Measurements from ENCODE around the gene PPP1R15B. TPM values are rescaled to one million over a fixed set of nuclear protein-coding genes. Genes with fewer than 3 reads are reported as not detected.
A peak's percentile ranks its signal among the peaks of the same experiment; 100 is the strongest.

Gene PPP1R15B
- total and polyA plus RNA-seq, 2 experiments from 2014 or later = 34.0 to 77.0 TPM

DNA sequence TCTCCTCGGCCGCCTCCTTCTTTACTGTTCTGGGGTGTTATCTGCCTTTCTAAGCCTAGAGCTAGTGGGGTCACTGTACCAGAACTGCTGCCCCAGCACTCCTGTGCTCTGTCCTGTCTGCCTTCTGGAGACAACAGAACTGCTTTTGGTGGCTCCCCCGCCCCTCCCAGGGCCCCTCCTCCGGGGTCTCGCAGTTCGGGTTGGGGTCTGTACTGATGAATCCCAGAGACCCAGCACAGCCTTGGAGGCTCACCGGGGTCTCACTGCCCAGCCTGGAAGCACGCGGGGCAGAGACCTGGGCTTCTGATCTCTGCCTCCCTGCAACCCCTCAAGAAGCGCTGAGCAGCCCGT, 48.7 kb downstream of the PPP1R15B start:
- Histone ChIP-seq H4K20me1 (ENCODE audit: insufficient read depth, poor library complexity, severe bottlenecking) (no peaks in the 10 kb centered on the region), H3K4me2 (peak overlapping the region; percentile 71), H3K4me1 (ENCODE audit: insufficient read depth) (peaks cover 29% of the 10 kb centered on the region), H3K9me2 (replicated peaks; ENCODE audit: insufficient read depth) (no peaks in the 10 kb centered on the region), H2AFZ (peak overlapping the region; percentile 6), H3K27ac (peak overlapping the region; percentile 54), H3K4me3 (no peak overlapping the region), H3K36me3 (replicated peaks; ENCODE audit: insufficient read depth, low read depth) (no peaks in the 10 kb centered on the region), H3K79me2 (peaks cover 16% of the 10 kb centered on the region), H3K9me3 (ENCODE audit: low read depth) (no peaks in the 10 kb centered on the region), H3K27me3 (no peaks in the 10 kb centered on the region)
- WGBS (ENCODE audit: low lambda C conversion rate, missing lambda C conversion rate) = 59% methylated on average over 11 of the region's 11 CpGs
- no peak for DNase-seq (ENCODE audit: low spot score)
- TF ChIP-seq EZH2phosphoT487 (IDR thresholded peaks at IDR 0.05; ENCODE audit: low read depth, severe bottlenecking, unreplicated experiment) = no peak
- TF ChIP-seq, protein P1, sequence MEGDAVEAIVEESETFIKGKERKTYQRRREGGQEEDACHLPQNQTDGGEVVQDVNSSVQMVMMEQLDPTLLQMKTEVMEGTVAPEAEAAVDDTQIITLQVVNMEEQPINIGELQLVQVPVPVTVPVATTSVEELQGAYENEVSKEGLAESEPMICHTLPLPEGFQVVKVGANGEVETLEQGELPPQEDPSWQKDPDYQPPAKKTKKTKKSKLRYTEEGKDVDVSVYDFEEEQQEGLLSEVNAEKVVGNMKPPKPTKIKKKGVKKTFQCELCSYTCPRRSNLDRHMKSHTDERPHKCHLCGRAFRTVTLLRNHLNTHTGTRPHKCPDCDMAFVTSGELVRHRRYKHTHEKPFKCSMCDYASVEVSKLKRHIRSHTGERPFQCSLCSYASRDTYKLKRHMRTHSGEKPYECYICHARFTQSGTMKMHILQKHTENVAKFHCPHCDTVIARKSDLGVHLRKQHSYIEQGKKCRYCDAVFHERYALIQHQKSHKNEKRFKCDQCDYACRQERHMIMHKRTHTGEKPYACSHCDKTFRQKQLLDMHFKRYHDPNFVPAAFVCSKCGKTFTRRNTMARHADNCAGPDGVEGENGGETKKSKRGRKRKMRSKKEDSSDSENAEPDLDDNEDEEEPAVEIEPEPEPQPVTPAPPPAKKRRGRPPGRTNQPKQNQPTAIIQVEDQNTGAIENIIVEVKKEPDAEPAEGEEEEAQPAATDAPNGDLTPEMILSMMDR (IDR thresholded peaks at IDR 0.05; ENCODE audit: poor library complexity) = no peak
- no peak for TF ChIP-seq EZH2 (IDR thresholded peaks at IDR 0.05; ENCODE audit: borderline replicate concordance)

DNA sequence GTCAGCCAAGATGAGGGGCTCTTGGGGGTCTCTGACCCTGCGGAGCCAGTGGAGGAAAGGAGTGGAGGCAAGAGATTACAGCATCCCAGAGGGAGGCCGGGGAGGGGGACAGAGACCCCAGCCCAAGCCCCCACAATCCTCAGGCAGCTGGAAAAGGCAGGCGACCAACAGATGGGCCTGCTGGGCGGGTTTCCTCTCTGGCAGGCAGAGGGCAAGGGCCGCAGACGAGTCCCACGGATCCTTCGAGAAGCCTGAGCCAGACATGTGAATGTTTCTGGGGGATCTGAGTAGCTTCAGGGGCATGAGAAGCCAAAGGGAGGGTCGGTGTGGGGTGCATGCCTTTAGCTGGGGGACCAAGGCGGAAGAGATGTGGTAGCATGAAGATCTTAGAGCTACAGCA, 49.8 kb downstream of the PPP1R15B start:
- Histone ChIP-seq H3K79me2 (peaks cover 19% of the 10 kb centered on the region), H3K4me2 (no peak overlapping the region), H3K27me3 (no peaks in the 10 kb centered on the region), H3K4me3 (no peak overlapping the region), H3K36me3 (replicated peaks; ENCODE audit: insufficient read depth, low read depth) (no peaks in the 10 kb centered on the region), H3K27ac (no peak overlapping the region), H3K9me2 (replicated peaks; ENCODE audit: insufficient read depth) (no peaks in the 10 kb centered on the region), H2AFZ (no peak overlapping the region), H4K20me1 (ENCODE audit: insufficient read depth, poor library complexity, severe bottlenecking) (no peaks in the 10 kb centered on the region), H3K4me1 (ENCODE audit: insufficient read depth) (peaks cover 29% of the 10 kb centered on the region), H3K9me3 (ENCODE audit: low read depth) (no peaks in the 10 kb centered on the region)
- WGBS (ENCODE audit: low lambda C conversion rate, missing lambda C conversion rate) = 89% methylated on average over 10 of the region's 10 CpGs
- no peak for TF ChIP-seq EZH2phosphoT487 (IDR thresholded peaks at IDR 0.05; ENCODE audit: low read depth, severe bottlenecking, unreplicated experiment)
- TF ChIP-seq EZH2 (IDR thresholded peaks at IDR 0.05; ENCODE audit: borderline replicate concordance) = no peak
- TF ChIP-seq, protein P1 (IDR thresholded peaks at IDR 0.05; ENCODE audit: poor library complexity) = no peak
- no peak for DNase-seq (ENCODE audit: low spot score)

DNA sequence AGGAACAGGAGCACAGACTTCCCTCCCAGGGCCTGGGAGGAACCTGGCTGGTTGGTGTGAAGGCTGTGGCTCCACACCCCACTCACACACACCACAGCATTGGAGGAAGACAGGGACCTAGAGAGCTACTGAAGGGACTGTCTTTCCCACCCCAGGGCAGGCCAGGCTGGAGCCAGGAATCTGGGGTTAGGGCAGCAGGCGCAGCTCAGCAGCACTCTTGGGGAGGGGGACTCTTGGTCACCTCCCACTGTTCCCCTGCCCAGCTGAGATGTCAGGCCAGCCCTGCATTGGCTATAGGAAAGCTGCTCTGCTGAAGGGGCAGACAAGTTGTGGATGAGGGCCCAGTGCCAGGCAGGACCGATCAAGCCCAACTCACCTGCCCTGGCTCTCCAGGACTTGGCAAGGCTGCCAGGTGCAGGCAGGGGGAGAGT, 50.3 kb downstream of the PPP1R15B start:
- H3K36me3 ChIP-seq (replicated peaks; ENCODE audit: insufficient read depth, low read depth) = no peaks in the 10 kb centered on the region
- H3K9me3 ChIP-seq (ENCODE audit: low read depth) = no peaks in the 10 kb centered on the region
- no peaks in the 10 kb centered on the region for H3K27me3 ChIP-seq
- H3K4me1 ChIP-seq (ENCODE audit: insufficient read depth) = peaks cover 29% of the 10 kb centered on the region
- peaks cover 22% of the 10 kb centered on the region for H3K79me2 ChIP-seq
- no peak overlapping the region for H3K27ac ChIP-seq
- TF ChIP-seq EZH2 (IDR thresholded peaks at IDR 0.05; ENCODE audit: borderline replicate concordance) (no peak), EZH2phosphoT487 (IDR thresholded peaks at IDR 0.05; ENCODE audit: low read depth, severe bottlenecking, unreplicated experiment) (no peak)
- TF ChIP-seq, protein P1 (IDR thresholded peaks at IDR 0.05; ENCODE audit: poor library complexity) = no peak
- WGBS (ENCODE audit: low lambda C conversion rate, missing lambda C conversion rate) = 95% methylated on average over 2 of the region's 2 CpGs
- H3K4me2 ChIP-seq = no peak overlapping the region
- H4K20me1 ChIP-seq (ENCODE audit: insufficient read depth, poor library complexity, severe bottlenecking) = no peaks in the 10 kb centered on the region
- H3K9me2 ChIP-seq (replicated peaks; ENCODE audit: insufficient read depth) = no peaks in the 10 kb centered on the region
- DNase-seq (ENCODE audit: low spot score) = no peak
- H3K4me3 ChIP-seq = no peak overlapping the region
- H2AFZ ChIP-seq = no peak overlapping the region

DNA sequence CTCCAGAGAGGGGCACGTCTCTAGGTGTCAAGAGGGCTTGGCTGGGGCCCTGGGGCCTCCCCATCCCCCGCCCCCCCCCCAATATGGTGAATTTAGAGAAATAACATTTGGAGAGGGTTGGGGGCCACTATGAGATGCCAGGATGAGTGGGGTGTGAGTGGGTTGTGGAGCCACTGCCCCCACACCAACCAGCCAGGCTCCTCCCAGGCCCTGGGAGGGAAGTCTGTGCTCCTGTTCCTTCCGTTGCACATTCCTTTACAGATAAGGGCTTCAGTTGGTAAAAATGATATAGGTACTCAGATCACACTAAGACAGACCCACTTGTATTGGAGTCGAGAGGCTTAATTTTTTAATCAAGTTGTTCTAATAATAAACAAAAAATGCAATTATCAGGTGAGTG, 51.3 kb downstream of the PPP1R15B start:
- no peaks in the 10 kb centered on the region for H4K20me1 ChIP-seq (ENCODE audit: insufficient read depth, poor library complexity, severe bottlenecking)
- DNase-seq (ENCODE audit: low spot score) = no peak
- H2AFZ ChIP-seq = no peak overlapping the region
- no peaks in the 10 kb centered on the region for H3K9me2 ChIP-seq (replicated peaks; ENCODE audit: insufficient read depth)
- peaks cover 29% of the 10 kb centered on the region for H3K79me2 ChIP-seq
- H3K4me2 ChIP-seq = peak overlapping the region; percentile 71
- WGBS (ENCODE audit: low lambda C conversion rate, missing lambda C conversion rate) = 58% methylated on average over 4 of the region's 4 CpGs
- peaks cover 29% of the 10 kb centered on the region for H3K4me1 ChIP-seq (ENCODE audit: insufficient read depth)
- no peaks in the 10 kb centered on the region for H3K27me3 ChIP-seq
- TF ChIP-seq EZH2 (IDR thresholded peaks at IDR 0.05; ENCODE audit: borderline replicate concordance) (no peak), EZH2phosphoT487 (IDR thresholded peaks at IDR 0.05; ENCODE audit: low read depth, severe bottlenecking, unreplicated experiment) (no peak)
- TF ChIP-seq, protein P1 (IDR thresholded peaks at IDR 0.05; ENCODE audit: poor library complexity) = no peak
- no peak overlapping the region for H3K27ac ChIP-seq
- no peaks in the 10 kb centered on the region for H3K36me3 ChIP-seq (replicated peaks; ENCODE audit: insufficient read depth, low read depth)
- H3K4me3 ChIP-seq = no peak overlapping the region
- no peaks in the 10 kb centered on the region for H3K9me3 ChIP-seq (ENCODE audit: low read depth)
